ENCODE results near the gene C1QB.

DNA sequence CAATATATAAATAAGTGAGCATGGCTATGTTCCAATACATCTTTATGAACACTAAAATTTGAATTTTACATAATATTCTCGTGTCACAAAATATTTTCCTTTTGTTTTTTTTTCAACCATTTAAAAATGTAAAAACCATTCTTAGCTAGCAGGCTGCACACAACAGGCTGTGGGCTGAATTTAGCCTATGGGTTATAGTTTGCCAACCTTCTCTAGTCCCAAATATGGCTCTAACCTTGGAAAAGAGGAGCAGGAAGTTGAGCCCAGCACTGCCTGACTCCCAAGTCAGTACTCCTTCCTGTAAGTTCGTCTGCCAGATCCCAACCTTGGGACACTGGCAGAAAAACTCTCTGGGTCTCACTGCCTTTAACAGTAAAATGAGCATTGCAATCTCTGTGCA is 13.4 kb downstream of the C1QB start:
- TF ChIP-seq, protein P1, sequence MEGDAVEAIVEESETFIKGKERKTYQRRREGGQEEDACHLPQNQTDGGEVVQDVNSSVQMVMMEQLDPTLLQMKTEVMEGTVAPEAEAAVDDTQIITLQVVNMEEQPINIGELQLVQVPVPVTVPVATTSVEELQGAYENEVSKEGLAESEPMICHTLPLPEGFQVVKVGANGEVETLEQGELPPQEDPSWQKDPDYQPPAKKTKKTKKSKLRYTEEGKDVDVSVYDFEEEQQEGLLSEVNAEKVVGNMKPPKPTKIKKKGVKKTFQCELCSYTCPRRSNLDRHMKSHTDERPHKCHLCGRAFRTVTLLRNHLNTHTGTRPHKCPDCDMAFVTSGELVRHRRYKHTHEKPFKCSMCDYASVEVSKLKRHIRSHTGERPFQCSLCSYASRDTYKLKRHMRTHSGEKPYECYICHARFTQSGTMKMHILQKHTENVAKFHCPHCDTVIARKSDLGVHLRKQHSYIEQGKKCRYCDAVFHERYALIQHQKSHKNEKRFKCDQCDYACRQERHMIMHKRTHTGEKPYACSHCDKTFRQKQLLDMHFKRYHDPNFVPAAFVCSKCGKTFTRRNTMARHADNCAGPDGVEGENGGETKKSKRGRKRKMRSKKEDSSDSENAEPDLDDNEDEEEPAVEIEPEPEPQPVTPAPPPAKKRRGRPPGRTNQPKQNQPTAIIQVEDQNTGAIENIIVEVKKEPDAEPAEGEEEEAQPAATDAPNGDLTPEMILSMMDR (IDR thresholded peaks at IDR 0.05; ENCODE audit: insufficient read depth, low read length) = no peak
- TF ChIP-seq POLR2AphosphoS5 (IDR thresholded peaks at IDR 0.05; ENCODE audit: low read depth) = no peak
- TF ChIP-seq, protein P2, sequence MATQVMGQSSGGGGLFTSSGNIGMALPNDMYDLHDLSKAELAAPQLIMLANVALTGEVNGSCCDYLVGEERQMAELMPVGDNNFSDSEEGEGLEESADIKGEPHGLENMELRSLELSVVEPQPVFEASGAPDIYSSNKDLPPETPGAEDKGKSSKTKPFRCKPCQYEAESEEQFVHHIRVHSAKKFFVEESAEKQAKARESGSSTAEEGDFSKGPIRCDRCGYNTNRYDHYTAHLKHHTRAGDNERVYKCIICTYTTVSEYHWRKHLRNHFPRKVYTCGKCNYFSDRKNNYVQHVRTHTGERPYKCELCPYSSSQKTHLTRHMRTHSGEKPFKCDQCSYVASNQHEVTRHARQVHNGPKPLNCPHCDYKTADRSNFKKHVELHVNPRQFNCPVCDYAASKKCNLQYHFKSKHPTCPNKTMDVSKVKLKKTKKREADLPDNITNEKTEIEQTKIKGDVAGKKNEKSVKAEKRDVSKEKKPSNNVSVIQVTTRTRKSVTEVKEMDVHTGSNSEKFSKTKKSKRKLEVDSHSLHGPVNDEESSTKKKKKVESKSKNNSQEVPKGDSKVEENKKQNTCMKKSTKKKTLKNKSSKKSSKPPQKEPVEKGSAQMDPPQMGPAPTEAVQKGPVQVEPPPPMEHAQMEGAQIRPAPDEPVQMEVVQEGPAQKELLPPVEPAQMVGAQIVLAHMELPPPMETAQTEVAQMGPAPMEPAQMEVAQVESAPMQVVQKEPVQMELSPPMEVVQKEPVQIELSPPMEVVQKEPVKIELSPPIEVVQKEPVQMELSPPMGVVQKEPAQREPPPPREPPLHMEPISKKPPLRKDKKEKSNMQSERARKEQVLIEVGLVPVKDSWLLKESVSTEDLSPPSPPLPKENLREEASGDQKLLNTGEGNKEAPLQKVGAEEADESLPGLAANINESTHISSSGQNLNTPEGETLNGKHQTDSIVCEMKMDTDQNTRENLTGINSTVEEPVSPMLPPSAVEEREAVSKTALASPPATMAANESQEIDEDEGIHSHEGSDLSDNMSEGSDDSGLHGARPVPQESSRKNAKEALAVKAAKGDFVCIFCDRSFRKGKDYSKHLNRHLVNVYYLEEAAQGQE (IDR thresholded peaks at IDR 0.05; ENCODE audit: insufficient replicate concordance, low read depth) = no peak
- TF ChIP-seq GABPA (IDR thresholded peaks at IDR 0.05; ENCODE audit: low read depth) = no peak
- no peak for TF ChIP-seq SPI1 (IDR thresholded peaks at IDR 0.05; ENCODE audit: borderline replicate concordance, low read depth)

All from HL-60 (cell line).